IMR-90 (cell line): Measurements from ENCODE around the gene MAG. TPM values are rescaled to one million over a fixed set of nuclear protein-coding genes. Genes with fewer than 3 reads are reported as not detected.

Experiments used
- ATAC-seq: fragments of 200-7000 bp; cut with Tn5 transposase; 2 replicates; pipeline ENCODE4 v1.9.1; 2020; ENCODE audit warnings: low read depth, mild to moderate bottlenecking, moderate library complexity
- BruUV-seq: library from RNA; stranded (reverse); fragments of 400-500 nt; replicated peaks from 2 replicates; lab custom pipeline; 2021; lab: Mats Ljungman, UMichigan
- CTCF ChIA-PET: fragments of 300-600 bp; formaldehyde crosslinking; extraction: SDS; loops from one replicate; lab custom pipeline; 2021; ENCODE audit warnings: antibody characterized with exemption; lab: Yijun Ruan, JAX
- POLR2A ChIA-PET: fragments of 300-600 bp; sonication (Branson Sonifier 250); formaldehyde crosslinking; loops from one replicate; lab custom pipeline; 2022; ENCODE audit warnings: antibody characterized with exemption; ENCODE audit not compliant: unreplicated experiment; lab: Charles Lee
- DNase-seq: peaks from one replicate; pipeline ENCODE4 v3.0.0; 2013
- H2AFZ ChIP-seq: replicated peaks from 2 replicates; pipeline ENCODE3; 2013; ENCODE audit warnings: low read length, mild to moderate bottlenecking; ENCODE audit not compliant: poor library complexity
- H2AK5ac ChIP-seq: 2 replicates; pipeline ENCODE4 v1.6.1; 2013; ENCODE audit warnings: low read depth, low read length, inconsistent platforms
- H2AK9ac ChIP-seq: replicated peaks from 2 replicates; pipeline ENCODE3; 2013; ENCODE audit warnings: mild to moderate bottlenecking, low read depth, low read length, moderate library complexity; ENCODE audit not compliant: poor library complexity
- H2BK120ac ChIP-seq: 2 replicates; pipeline ENCODE4 v1.6.1; 2013; ENCODE audit warnings: low read depth, low read length, inconsistent platforms
- H2BK15ac ChIP-seq: 3 replicates; pipeline ENCODE4 v1.6.1; 2013; ENCODE audit warnings: low read depth, low read length, inconsistent platforms
- H2BK20ac ChIP-seq: 2 replicates; pipeline ENCODE4 v1.6.1; 2013; ENCODE audit warnings: low read depth, mild to moderate bottlenecking, inconsistent platforms, low read length, moderate library complexity
- H2BK5ac ChIP-seq: 2 replicates; pipeline ENCODE4 v1.6.1; 2013; ENCODE audit warnings: mild to moderate bottlenecking, low read depth, low read length, inconsistent platforms; ENCODE audit not compliant: poor library complexity, severe bottlenecking
- H3K14ac ChIP-seq: replicated peaks from 2 replicates; pipeline ENCODE4 v1.6.1; 2013; ENCODE audit warnings: low read depth, low read length, inconsistent platforms
- H3K18ac ChIP-seq: 2 replicates; pipeline ENCODE4 v1.6.1; 2013; ENCODE audit warnings: low read depth, low read length, control low read depth
- H3K23ac ChIP-seq: 2 replicates; pipeline ENCODE4 v1.6.1; 2013; ENCODE audit warnings: low read depth, low read length, inconsistent platforms
- H3K27ac ChIP-seq: 2 replicates; pipeline ENCODE4 v1.5.1; 2013; ENCODE audit warnings: mild to moderate bottlenecking, control low read depth, low read length; ENCODE audit not compliant: insufficient read depth
- H3K27me3 ChIP-seq: 2 replicates; pipeline ENCODE4 v1.6.1; 2013; ENCODE audit warnings: low read length; ENCODE audit not compliant: control insufficient read depth, insufficient read depth
- H3K36me3 ChIP-seq: 2 replicates; pipeline ENCODE4 v1.6.1; 2013; ENCODE audit warnings: low read length, mixed read lengths; ENCODE audit not compliant: control insufficient read depth, insufficient read depth
- H3K4ac ChIP-seq: 2 replicates; pipeline ENCODE4 v1.6.1; 2013; ENCODE audit warnings: low read depth, low read length, inconsistent platforms
- H3K4me1 ChIP-seq: 2 replicates; pipeline ENCODE4 v1.6.1; 2013; ENCODE audit warnings: low read length, mixed read lengths; ENCODE audit not compliant: control insufficient read depth, insufficient read depth
- H3K4me2 ChIP-seq: 2 replicates; pipeline ENCODE4 v1.6.1; 2013; ENCODE audit warnings: low read depth, mild to moderate bottlenecking, control low read depth, low read length, moderate library complexity
- H3K4me3 ChIP-seq: 2 replicates; pipeline ENCODE4 v1.5.1; 2013; ENCODE audit warnings: low read depth, mild to moderate bottlenecking, control low read depth, low read length, moderate library complexity; ENCODE audit not compliant: insufficient read depth
- H3K56ac ChIP-seq: 2 replicates; pipeline ENCODE4 v1.6.1; 2013; ENCODE audit warnings: low read length, inconsistent platforms; ENCODE audit not compliant: insufficient read depth; ENCODE audit errors: extremely low read depth
- H3K79me1 ChIP-seq, 2 experiments: 2 replicates each; pipeline ENCODE4 v1.6.1; 2013; ENCODE audit warnings: low read length in 2 of 2, inconsistent platforms in 1 of 2, low read depth in 1 of 2
- H3K9ac ChIP-seq: 2 replicates; pipeline ENCODE4 v1.6.1; 2013; ENCODE audit warnings: low read depth, low read length, control low read depth
- H3K9me1 ChIP-seq: 2 replicates; pipeline ENCODE4 v1.6.1; 2013; ENCODE audit warnings: low read length, inconsistent platforms; ENCODE audit not compliant: insufficient read depth
- H3K9me3 ChIP-seq: 2 replicates; pipeline ENCODE4 v1.6.1; 2013; ENCODE audit warnings: low read length; ENCODE audit not compliant: control insufficient read depth, insufficient read depth
- H4K20me1 ChIP-seq: 2 replicates; pipeline ENCODE4 v1.6.1; 2013; ENCODE audit warnings: low read length, inconsistent platforms; ENCODE audit not compliant: insufficient read depth
- H4K5ac ChIP-seq: 2 replicates; pipeline ENCODE4 v1.6.1; 2013; ENCODE audit warnings: mild to moderate bottlenecking, low read depth, low read length, control low read depth
- H4K8ac ChIP-seq, 2 experiments: 2 replicates each; pipeline ENCODE4 v1.6.1; 2013; ENCODE audit warnings: low read depth in 2 of 2, low read length in 2 of 2, control low read depth in 1 of 2, inconsistent platforms in 1 of 2
- H4K91ac ChIP-seq: 2 replicates; pipeline ENCODE4 v1.6.1; 2013; ENCODE audit warnings: low read depth, low read length, inconsistent platforms; ENCODE audit not compliant: insufficient read depth
- CEBPB ChIP-seq: IDR thresholded peaks from 2 replicates; pipeline ENCODE4 v1.6.1; 2012; ENCODE audit warnings: low read depth, low read length, improper control_type of control experiment
- CHD1 ChIP-seq: IDR thresholded peaks from 2 replicates; pipeline ENCODE4 v1.6.1; 2012; ENCODE audit warnings: low read depth, low read length, improper control_type of control experiment
- ELK1 ChIP-seq: fragments of 150-350 bp; IDR thresholded peaks from 2 replicates; pipeline ENCODE4 v1.6.1; 2016; ENCODE audit warnings: low read depth, mild to moderate bottlenecking, low read length, moderate library complexity, borderline replicate concordance
- MAFK ChIP-seq: IDR thresholded peaks from 2 replicates; pipeline ENCODE4 v1.6.1; 2012; ENCODE audit warnings: low read depth, low read length, improper control_type of control experiment
- MAZ ChIP-seq: IDR thresholded peaks from 2 replicates; pipeline ENCODE4 v1.6.1; 2012; ENCODE audit warnings: low read depth, mild to moderate bottlenecking, low read length, improper control_type of control experiment, moderate library complexity, borderline replicate concordance
- MXI1 ChIP-seq: IDR thresholded peaks from 2 replicates; pipeline ENCODE4 v1.6.1; 2012; ENCODE audit warnings: low read depth, mild to moderate bottlenecking, low read length, moderate library complexity, borderline replicate concordance
- NFE2L2 ChIP-seq: fragments of 150-350 bp; IDR thresholded peaks from 2 replicates; pipeline ENCODE4 v1.6.1; 2016; ENCODE audit warnings: low read depth, mild to moderate bottlenecking, low read length
- POLR2A ChIP-seq: IDR thresholded peaks from 2 replicates; pipeline ENCODE4 v1.6.1; 2012; ENCODE audit warnings: mild to moderate bottlenecking, low read depth, low read length
- RAD21 ChIP-seq: IDR thresholded peaks from 2 replicates; pipeline ENCODE4 v1.6.1; 2012; ENCODE audit warnings: low read length, improper control_type of control experiment
- RCOR1 ChIP-seq: IDR thresholded peaks from 2 replicates; pipeline ENCODE4 v1.6.1; 2012; ENCODE audit warnings: mild to moderate bottlenecking, low read length, improper control_type of control experiment; ENCODE audit not compliant: insufficient replicate concordance
- RFX5 ChIP-seq: IDR thresholded peaks from 2 replicates; pipeline ENCODE4 v1.8.0; 2012; ENCODE audit warnings: low read depth, mild to moderate bottlenecking, low read length, moderate library complexity
- SMC3 ChIP-seq: fragments of 150-350 bp; IDR thresholded peaks from 2 replicates; pipeline ENCODE4 v1.6.1; 2016; ENCODE audit warnings: low read depth, mild to moderate bottlenecking, antibody characterized with exemption, low read length, moderate library complexity
- USF2 ChIP-seq: fragments of 150-350 bp; IDR thresholded peaks from 2 replicates; pipeline ENCODE4 v1.6.1; 2017; ENCODE audit warnings: mild to moderate bottlenecking, antibody characterized with exemption, low read length, low read depth
- WGBS, 2 experiments: methylation state at CpG; one replicate each; pipeline versions ENCODE4 v1.1.5 to v1.1.7; 2013; ENCODE audit warnings: missing lambda C conversion rate in 2 of 2; ENCODE audit not compliant: insufficient read length in 1 of 2; ENCODE audit errors: extremely low coverage in 2 of 2; 5-methylcytosine and 5-hydroxymethylcytosine counted together
- dilution Hi-C: fragments of 300-500 bp; cut with HindIII; formaldehyde crosslinking; loops from one replicate; pipeline ENCODE4 v1.14.3; 2018; ENCODE audit warnings: low sequenced_read_pairs; ENCODE audit not compliant: unreplicated experiment
- in situ Hi-C: fragments of 300-500 bp; cut with MboI; formaldehyde crosslinking; loops from 3 replicates; pipeline ENCODE4 v1.14.3; 2019; ENCODE audit warnings: low sequenced_read_pairs, inconsistent platforms, mixed read lengths
- intact Hi-C: fragments of 100-400 bp; cut with micrococcal nuclease; formaldehyde crosslinking; loops from 2 replicates; pipeline ENCODE4 v1.10.0; 2022
- polyA plus RNA-seq, 3 experiments: library from polyadenylated mRNA; depleted of rRNA; stranded (reverse); fragments of >200 nt; gene quantifications; 2 replicates each; pipeline ENCODE4 v1.2.3, GENCODE V29; 2012; ENCODE audit warnings: low replicate concordance in 1 of 3
- total RNA-seq: library from RNA; depleted of rRNA; stranded (reverse); fragments of >200 nt; gene quantifications from 2 replicates; pipeline ENCODE4 v1.2.3, GENCODE V29; 2012
- TF ChIP-seq, protein P1 (sequence below): conservative IDR thresholded peaks from 2 replicates; pipeline ENCODE4 v1.5.1; 2012; ENCODE audit warnings: mild to moderate bottlenecking, low read depth, low read length, improper control_type of control experiment

Gene MAG
- total and polyA plus RNA-seq, 2 of the 4 experiments (the other 2 are of a cell fraction) = not detected

- H2AK9ac ChIP-seq = no peak overlapping the region
- no TSS peak for BruUV-seq
- H3K4me2 ChIP-seq = no peak overlapping the region
- POLR2A ChIA-PET = no interaction called here
- intact Hi-C loops (no loop called here), dilution Hi-C loops (no loop called here), in situ Hi-C loops (loop anchor here (25.0 kb wide), 1 partner anchor 238 kb away; the partner anchor contains the start of gene PMIS2)
- no peak overlapping the region for H3K14ac ChIP-seq
- no peaks in the 10 kb centered on the region for H3K9me3 ChIP-seq
- no peak overlapping the region for H2BK120ac ChIP-seq
- CTCF ChIA-PET = interaction anchor here (1.0 kb wide), 1 partner anchor 119 kb away, joined by 3 read pairs; no protein-coding TSS in a partner anchor
- ATAC-seq (no peak), DNase-seq (no peak)
- H2BK20ac ChIP-seq = no peak overlapping the region
- no peaks in the 10 kb centered on the region for H3K4me1 ChIP-seq
- H3K9me1 ChIP-seq = no peaks in the 10 kb centered on the region
- H3K9ac ChIP-seq = no peak overlapping the region
- no peak overlapping the region for H3K18ac ChIP-seq
- peaks cover 13% of the 10 kb centered on the region for H3K27me3 ChIP-seq
- no peak overlapping the region for H4K8ac ChIP-seq
- H4K20me1 ChIP-seq = no peaks in the 10 kb centered on the region
- H3K23ac ChIP-seq = no peak overlapping the region
- no peak overlapping the region for H2BK5ac ChIP-seq
- H3K56ac ChIP-seq = no peak overlapping the region
- 81% methylated on average over 10 of the region's 18 CpGs; no CpG with 5 or more reads in 1 of the 2 experiments for WGBS, 2 experiments
- no peak overlapping the region for H2AK5ac ChIP-seq
- H4K91ac ChIP-seq = no peak overlapping the region
- H3K79me1 ChIP-seq = no peaks in the 10 kb centered on the region
- no peak overlapping the region for H2AFZ ChIP-seq
- H3K4me3 ChIP-seq = no peak overlapping the region
- H3K27ac ChIP-seq = no peak overlapping the region
- TF ChIP-seq USF2 (no peak), CEBPB (no peak), RAD21 (no peak), ELK1 (no peak), MAFK (no peak), CHD1 (no peak), SMC3 (no peak), NFE2L2 (no peak), RFX5 (no peak), MXI1 (no peak), RCOR1 (no peak), MAZ (no peak), POLR2A (no peak)
- TF ChIP-seq, protein P1, sequence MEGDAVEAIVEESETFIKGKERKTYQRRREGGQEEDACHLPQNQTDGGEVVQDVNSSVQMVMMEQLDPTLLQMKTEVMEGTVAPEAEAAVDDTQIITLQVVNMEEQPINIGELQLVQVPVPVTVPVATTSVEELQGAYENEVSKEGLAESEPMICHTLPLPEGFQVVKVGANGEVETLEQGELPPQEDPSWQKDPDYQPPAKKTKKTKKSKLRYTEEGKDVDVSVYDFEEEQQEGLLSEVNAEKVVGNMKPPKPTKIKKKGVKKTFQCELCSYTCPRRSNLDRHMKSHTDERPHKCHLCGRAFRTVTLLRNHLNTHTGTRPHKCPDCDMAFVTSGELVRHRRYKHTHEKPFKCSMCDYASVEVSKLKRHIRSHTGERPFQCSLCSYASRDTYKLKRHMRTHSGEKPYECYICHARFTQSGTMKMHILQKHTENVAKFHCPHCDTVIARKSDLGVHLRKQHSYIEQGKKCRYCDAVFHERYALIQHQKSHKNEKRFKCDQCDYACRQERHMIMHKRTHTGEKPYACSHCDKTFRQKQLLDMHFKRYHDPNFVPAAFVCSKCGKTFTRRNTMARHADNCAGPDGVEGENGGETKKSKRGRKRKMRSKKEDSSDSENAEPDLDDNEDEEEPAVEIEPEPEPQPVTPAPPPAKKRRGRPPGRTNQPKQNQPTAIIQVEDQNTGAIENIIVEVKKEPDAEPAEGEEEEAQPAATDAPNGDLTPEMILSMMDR = no peak
- no peak overlapping the region for H2BK15ac ChIP-seq
- no peak overlapping the region for H3K4ac ChIP-seq
- H4K5ac ChIP-seq = no peak overlapping the region
- no peaks in the 10 kb centered on the region for H3K36me3 ChIP-seq
Observed at GRCh38 chr19:35348911-35349611, 57.1 kb downstream of the MAG start.
